SU-DHL-6 (cell line): ENCODE data around the gene MEIS2.
"Not testable (repeated sequence)": the region's sequence is repeated elsewhere in the genome, so short reads cannot be mapped to it uniquely, and the experiment has no call there.

Experiments
- H2AFZ ChIP-seq: fragments of 200-600 bp; sonication (generic); 2 replicates; pipeline ENCODE4 v1.6.1; 2014; ENCODE audit warnings: low read depth, mild to moderate bottlenecking, moderate library complexity, mixed read lengths, antibody characterized with exemption, low read length; ENCODE audit not compliant: severe bottlenecking
- H3F3A ChIP-seq: fragments of 200-600 bp; shearing (Covaris generic); 2 replicates; pipeline ENCODE4 v1.6.0; 2016; ENCODE audit warnings: antibody characterized with exemption, mild to moderate bottlenecking; ENCODE audit not compliant: insufficient read depth
- H3K27ac ChIP-seq: fragments of 200-600 bp; sonication (generic); 2 replicates; pipeline ENCODE4 v1.5.1; 2016; ENCODE audit warnings: low read depth, mild to moderate bottlenecking, low read length, moderate library complexity, mixed read lengths
- H3K27me3 ChIP-seq: fragments of 200-600 bp; sonication (generic), shearing (Covaris generic); 2 replicates; pipeline ENCODE4 v1.6.0; 2014; ENCODE audit warnings: mild to moderate bottlenecking, low read length
- H3K36me3 ChIP-seq: fragments of 200-600 bp; sonication (generic); 2 replicates; pipeline ENCODE4 v1.6.1; 2014; ENCODE audit warnings: mild to moderate bottlenecking, low read length, mixed read lengths
- H3K4me2 ChIP-seq: fragments of 300-600, 200-600 bp; shearing (Covaris generic), sonication (generic); 2 replicates; pipeline ENCODE4 v1.6.0; 2014; ENCODE audit warnings: low read length, low read depth, mild to moderate bottlenecking; ENCODE audit not compliant: poor library complexity, severe bottlenecking
- H3K4me3 ChIP-seq: fragments of 200-600 bp; sonication (generic); 2 replicates; pipeline ENCODE4 v1.5.1; 2014; ENCODE audit warnings: antibody characterized with exemption, low read length, mild to moderate bottlenecking, mixed read lengths; ENCODE audit not compliant: insufficient read depth, poor library complexity, severe bottlenecking
- H3K79me2 ChIP-seq: fragments of 200-600 bp; sonication (generic); 2 replicates; pipeline ENCODE4 v1.6.1; 2014; ENCODE audit warnings: mild to moderate bottlenecking, low read length, moderate library complexity; ENCODE audit not compliant: insufficient read depth
- H3K9ac ChIP-seq: fragments of 200-600 bp; sonication (generic); 2 replicates; pipeline ENCODE4 v1.7.0; 2014; ENCODE audit warnings: mild to moderate bottlenecking, low read length
- H3K9me2 ChIP-seq: fragments of 200-600 bp; sonication (generic); replicated peaks from 2 replicates; pipeline ENCODE4 v1.6.1; 2014; ENCODE audit warnings: low read length; ENCODE audit not compliant: insufficient read depth
- H3K9me3 ChIP-seq: fragments of 200-600 bp; sonication (generic); 2 replicates; pipeline ENCODE4 v1.6.1; 2014; ENCODE audit warnings: low read length, mixed read lengths; ENCODE audit not compliant: insufficient read depth
- H4K20me1 ChIP-seq: fragments of 200-600 bp; sonication (generic); 2 replicates; pipeline ENCODE4 v1.6.1; 2014; ENCODE audit warnings: low read depth, mild to moderate bottlenecking, antibody characterized with exemption, low read length, moderate library complexity, mixed read lengths
- EZH2phosphoT487 ChIP-seq: fragments of 200-600 bp; sonication (generic), shearing (Covaris generic); conservative IDR thresholded peaks from 2 replicates; pipeline ENCODE4 v1.6.1; 2018; ENCODE audit warnings: mild to moderate bottlenecking, antibody characterized with exemption, low read length, moderate library complexity, mixed read lengths
- TF ChIP-seq, protein P1 (sequence below): fragments of 200-600 bp; sonication (generic); IDR thresholded peaks from one replicate; pipeline ENCODE4 v1.5.1; 2017; ENCODE audit warnings: antibody characterized with exemption, mild to moderate bottlenecking, low read length, moderate library complexity; ENCODE audit not compliant: insufficient read depth, poor library complexity, severe bottlenecking

MEIS2 gene

DNA sequence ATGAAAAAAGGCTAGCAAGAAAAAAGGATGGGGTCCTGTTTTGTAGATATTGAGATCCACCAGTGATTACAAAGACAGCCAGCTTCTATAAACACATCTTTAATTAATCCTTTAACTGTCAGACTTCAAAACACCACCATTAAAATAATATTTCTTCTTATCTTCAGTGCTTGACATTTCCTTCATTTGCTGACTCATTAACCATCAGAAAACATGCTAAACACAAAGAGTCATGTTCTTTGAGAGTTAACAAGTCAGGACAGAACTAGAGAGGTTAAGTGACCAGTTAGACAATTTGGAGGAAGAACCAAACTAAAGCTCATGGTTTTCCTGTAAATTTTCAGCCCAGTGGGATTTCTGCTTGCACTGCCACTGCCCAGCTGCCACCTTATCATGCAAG is 111.4 kb downstream of the MEIS2 start:
- TF ChIP-seq, protein P1, sequence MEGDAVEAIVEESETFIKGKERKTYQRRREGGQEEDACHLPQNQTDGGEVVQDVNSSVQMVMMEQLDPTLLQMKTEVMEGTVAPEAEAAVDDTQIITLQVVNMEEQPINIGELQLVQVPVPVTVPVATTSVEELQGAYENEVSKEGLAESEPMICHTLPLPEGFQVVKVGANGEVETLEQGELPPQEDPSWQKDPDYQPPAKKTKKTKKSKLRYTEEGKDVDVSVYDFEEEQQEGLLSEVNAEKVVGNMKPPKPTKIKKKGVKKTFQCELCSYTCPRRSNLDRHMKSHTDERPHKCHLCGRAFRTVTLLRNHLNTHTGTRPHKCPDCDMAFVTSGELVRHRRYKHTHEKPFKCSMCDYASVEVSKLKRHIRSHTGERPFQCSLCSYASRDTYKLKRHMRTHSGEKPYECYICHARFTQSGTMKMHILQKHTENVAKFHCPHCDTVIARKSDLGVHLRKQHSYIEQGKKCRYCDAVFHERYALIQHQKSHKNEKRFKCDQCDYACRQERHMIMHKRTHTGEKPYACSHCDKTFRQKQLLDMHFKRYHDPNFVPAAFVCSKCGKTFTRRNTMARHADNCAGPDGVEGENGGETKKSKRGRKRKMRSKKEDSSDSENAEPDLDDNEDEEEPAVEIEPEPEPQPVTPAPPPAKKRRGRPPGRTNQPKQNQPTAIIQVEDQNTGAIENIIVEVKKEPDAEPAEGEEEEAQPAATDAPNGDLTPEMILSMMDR: no peak
- no peak for TF ChIP-seq EZH2phosphoT487
- no peak overlapping the region for H3K27ac ChIP-seq

DNA sequence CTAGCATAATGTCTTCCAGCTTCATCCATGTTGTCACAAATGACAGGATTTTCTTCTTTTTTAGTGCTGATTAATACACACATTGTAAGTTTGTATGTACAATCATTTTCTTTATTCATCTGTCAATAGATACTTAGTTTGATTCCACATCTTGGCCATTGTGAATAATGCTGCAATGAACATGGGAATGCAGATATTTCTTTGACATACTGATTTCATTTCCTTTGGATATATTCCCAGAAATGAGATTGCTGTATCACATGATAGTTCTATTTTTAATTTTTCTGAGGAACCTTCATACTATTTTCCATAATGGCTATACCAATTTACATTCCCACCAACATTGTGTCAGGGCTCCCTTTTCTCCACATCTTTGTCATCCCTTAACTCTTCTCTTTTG is 117.9 kb downstream of the MEIS2 start:
- Histone ChIP-seq H3K27me3 (no peaks in the 10 kb centered on the region), H3K79me2 (no peaks in the 10 kb centered on the region), H3F3A (peaks cover 8% of the 10 kb centered on the region; the same call in 1 of the 2 replicates), H3K9me3 (peaks cover 10% of the 10 kb centered on the region; the same call in 1 of the 2 replicates), H4K20me1 (no peaks in the 10 kb centered on the region), H2AFZ (no peak overlapping the region), H3K9me2 (no peaks in the 10 kb centered on the region), H3K4me3 (no peak overlapping the region), H3K27ac (no peak overlapping the region), H3K4me2 (no peak overlapping the region), H3K36me3 (peaks cover 23% of the 10 kb centered on the region), H3K9ac (no peak overlapping the region)
- TF ChIP-seq EZH2phosphoT487: no peak
- TF ChIP-seq, protein P1: no peak

More for the DNA sequence above, 111.4 kb downstream of the MEIS2 start:
- H3K4me3 ChIP-seq: no peak overlapping the region
- no peak overlapping the region for H2AFZ ChIP-seq
- H3K79me2 ChIP-seq: no peaks in the 10 kb centered on the region
- H3K9ac ChIP-seq: no peak overlapping the region
- no peaks in the 10 kb centered on the region for H3K27me3 ChIP-seq
- H3K36me3 ChIP-seq: peaks cover 10% of the 10 kb centered on the region
- H3K9me3 ChIP-seq: peaks cover 5% of the 10 kb centered on the region; the same call in 1 of the 2 replicates
- H4K20me1 ChIP-seq: no peaks in the 10 kb centered on the region
- no peaks in the 10 kb centered on the region for H3K9me2 ChIP-seq
- H3F3A ChIP-seq: peaks cover 8% of the 10 kb centered on the region; the same call in 1 of the 2 replicates
- no peak overlapping the region for H3K4me2 ChIP-seq

DNA sequence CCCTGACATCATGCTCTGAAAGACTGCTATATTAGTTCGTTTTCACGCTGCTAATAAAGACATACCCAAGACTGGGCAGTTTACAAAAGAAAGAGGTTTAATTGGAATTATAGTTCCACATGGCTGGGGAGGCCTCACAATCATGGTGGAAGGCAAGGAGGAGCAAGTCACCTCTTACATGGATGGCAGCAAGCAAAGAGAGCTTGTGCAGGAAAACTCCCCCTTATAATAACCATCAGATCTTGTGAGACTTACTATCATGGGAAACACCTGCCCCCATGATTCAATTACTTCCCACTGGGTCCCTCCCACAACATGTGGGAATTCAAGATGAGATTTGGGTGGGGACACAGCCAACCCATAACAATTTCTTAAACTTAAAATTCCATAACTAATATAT is 120.1 kb downstream of the MEIS2 start:
- H3K4me3 ChIP-seq, H3K9ac ChIP-seq, H2AFZ ChIP-seq, H3K4me2 ChIP-seq, H4K20me1 ChIP-seq, H3K79me2 ChIP-seq, H3K27ac ChIP-seq, H3K27me3 ChIP-seq, H3K9me2 ChIP-seq, H3F3A ChIP-seq, H3K9me3 ChIP-seq: not testable (repeated sequence)
- peaks cover 18% of the 10 kb centered on the region for H3K36me3 ChIP-seq

DNA sequence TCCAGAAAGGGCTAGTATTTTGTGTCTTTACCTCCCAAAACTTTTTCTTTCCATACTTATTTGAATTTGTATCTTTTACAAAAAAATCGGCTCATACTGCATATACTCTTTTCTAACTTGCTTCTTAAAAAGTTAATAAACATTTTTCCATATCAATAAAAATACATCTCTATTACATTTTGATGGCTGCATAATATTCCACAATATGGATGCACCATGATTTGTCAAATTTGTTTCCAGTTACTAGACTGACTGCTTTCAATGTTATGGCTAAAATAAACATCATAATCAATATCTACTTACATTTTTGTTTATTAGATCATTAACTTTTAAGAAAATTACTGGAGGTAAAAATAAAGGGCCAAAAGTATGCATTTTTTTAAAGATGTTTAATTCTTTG is 121.7 kb downstream of the MEIS2 start:
- Histone ChIP-seq H4K20me1 (no peaks in the 10 kb centered on the region), H3K27ac (no peak overlapping the region), H3K4me3 (no peak overlapping the region), H3K9me2 (no peaks in the 10 kb centered on the region), H3K9ac (no peak overlapping the region), H3K27me3 (no peaks in the 10 kb centered on the region), H2AFZ (no peak overlapping the region), H3K36me3 (peaks cover 14% of the 10 kb centered on the region), H3F3A (peaks cover 8% of the 10 kb centered on the region; the same call in 1 of the 2 replicates), H3K79me2 (no peaks in the 10 kb centered on the region), H3K9me3 (peaks cover 3% of the 10 kb centered on the region; the same call in 1 of the 2 replicates), H3K4me2 (no peak overlapping the region)
- no peak for TF ChIP-seq EZH2phosphoT487
- TF ChIP-seq, protein P1: no peak
